ENCODE results near the gene KRTAP6-2.

KRTAP6-2 gene

GRCh38 chr21:30567617-30568016, 31.1 kb downstream of the KRTAP6-2 start:
- no peak for DNase-seq (ENCODE audit: low read depth in 2 of 2)

- DNase-seq (ENCODE audit: low read depth in 2 of 2): no peak
These were observed 35.1 kb downstream of the KRTAP6-2 start for GRCh38 chr21:30563630-30564029.

GRCh38 chr21:30563072-30563471, 35.6 kb downstream of the KRTAP6-2 start:
- no peak for DNase-seq (ENCODE audit: low read depth in 2 of 2)

- DNase-seq (ENCODE audit: low read depth in 2 of 2): no peak
These were observed 36.7 kb downstream of the KRTAP6-2 start for GRCh38 chr21:30561957-30562356.

- DNase-seq (ENCODE audit: low read depth in 2 of 2): no peak
These were observed 37.3 kb downstream of the KRTAP6-2 start, which contains the start of gene KRTAP19-7 for GRCh38 chr21:30561264-30561895. Gene KRTAP19-7, minus strand, starts transcription at chr21:30561314. Its CDS starts 25 bp downstream, at chr21:30561289.

GRCh38 chr21:30555095-30555494, 43.6 kb downstream of the KRTAP6-2 start:
- DNase-seq (ENCODE audit: low read depth in 2 of 2): no peak

- no peak for DNase-seq (ENCODE audit: low read depth in 2 of 2)
These were observed 45.9 kb downstream of the KRTAP6-2 start for GRCh38 chr21:30552782-30553181.
